HepG2 (cell line): ENCODE measurements around the gene TMEM127.
"Not testable (repeated sequence)": the region's sequence is repeated elsewhere in the genome, so short reads cannot be mapped to it uniquely, and the experiment has no call there.

Source experiments
- ATF3 ChIP-seq: sonication (generic); formaldehyde crosslinking; IDR thresholded peaks from 2 replicates; pipeline ENCODE4 v1.4.0; 2020; ENCODE audit warnings: missing genetic modification reagents
- HOXA7 ChIP-seq: sonication (generic); formaldehyde crosslinking; IDR thresholded peaks from 2 replicates; pipeline ENCODE4 v1.8.1; 2022; ENCODE audit warnings: mild to moderate bottlenecking, missing genetic modification reagents, moderate library complexity
- NFYB ChIP-seq: sonication (generic); formaldehyde crosslinking; IDR thresholded peaks from 2 replicates; pipeline ENCODE4 v1.4.0; 2020; ENCODE audit warnings: missing genetic modification reagents
- PCBP1 ChIP-seq: fragments of 200-400 bp; formaldehyde crosslinking; IDR thresholded peaks from 2 replicates; pipeline ENCODE4 v1.6.1; 2017; ENCODE audit warnings: mild to moderate bottlenecking, low read depth, low read length, borderline replicate concordance
- ZNF878 ChIP-seq: sonication (generic); formaldehyde crosslinking; IDR thresholded peaks from 2 replicates; pipeline ENCODE4 v1.8.1; 2023; ENCODE audit warnings: mild to moderate bottlenecking, missing genetic modification reagents, moderate library complexity

- not testable (repeated sequence) for TF ChIP-seq ZNF878 (CRISPR knock-in tag); ATF3 (CRISPR knock-in tag); PCBP1; NFYB (CRISPR knock-in tag); HOXA7 (CRISPR knock-in tag)
Measured at GRCh38 chr2:96294271-96294670, 28.5 kb upstream of the TMEM127 start.
